ENCODE results near the gene WFDC1. TPM values are rescaled to one million over a fixed set of nuclear protein-coding genes. Genes with fewer than 3 reads are reported as not detected.

The WFDC1 gene
- total and polyA plus RNA-seq, 2 donors = 0.52 to 7.4 TPM

DNA sequence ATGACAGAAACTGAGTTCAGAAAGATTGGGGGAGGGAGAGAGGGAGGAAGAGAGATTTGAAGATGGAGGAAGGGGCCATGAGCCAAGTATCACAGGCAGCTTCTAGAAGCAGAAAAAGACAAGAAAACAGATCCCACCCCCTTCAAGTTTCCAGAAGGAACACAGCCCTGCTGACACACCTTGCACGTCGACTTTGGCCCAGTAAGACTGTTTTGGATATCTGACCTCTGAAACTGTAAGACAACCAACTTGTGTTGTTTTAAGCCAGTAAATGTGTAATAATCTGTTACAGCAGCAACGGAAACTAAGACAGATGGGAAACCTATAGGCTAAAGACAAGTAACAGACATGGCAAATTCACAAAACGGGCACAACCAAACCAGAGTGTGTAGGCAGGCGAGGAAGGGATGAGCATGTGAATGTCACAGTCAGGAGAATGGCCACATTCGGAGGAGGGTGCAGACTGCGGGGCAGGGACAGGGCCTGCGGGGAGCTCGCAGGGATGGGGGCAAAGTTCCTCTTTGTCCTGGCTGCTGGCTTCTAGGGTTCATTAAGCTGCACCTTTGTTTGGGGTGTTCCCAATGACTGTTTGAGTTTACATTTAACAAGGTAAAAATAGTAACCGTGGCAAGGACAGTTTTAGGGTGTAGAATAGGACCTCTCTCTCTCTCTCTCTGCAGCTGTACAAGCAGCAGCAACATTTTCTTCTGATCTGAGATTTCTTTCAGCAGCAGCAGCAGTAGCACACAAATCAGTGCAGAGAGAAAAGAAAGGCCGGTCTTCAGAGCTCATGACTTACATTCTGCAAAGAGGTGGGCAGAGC, 55.4 kb downstream of the WFDC1 start:
- no peaks in the 10 kb centered on the region for H3K27me3 ChIP-seq (ENCODE audit: control insufficient read depth in 2 of 2, insufficient read depth in 1 of 2, low read length in 1 of 2)
- no peak for DNase-seq (ENCODE audit: low read depth in 6 of 9, low spot score in 9 of 9)
- H3K9me3 ChIP-seq (ENCODE audit: control insufficient read depth in 2 of 2, insufficient read depth in 1 of 2, low read length in 1 of 2) = no peaks in the 10 kb centered on the region
- no peak overlapping the region for H3K4me3 ChIP-seq (ENCODE audit: low read length in 2 of 2)
- no peak overlapping the region for H3K27ac ChIP-seq (ENCODE audit: low read depth in 1 of 2, low read length in 1 of 2)
- WGBS = 89% methylated on average over 11 of the region's 11 CpGs
- H3K4me1 ChIP-seq (ENCODE audit: control insufficient read depth in 2 of 2, insufficient read depth in 2 of 2, low read length in 2 of 2) = no peaks in the 10 kb centered on the region
- H3K36me3 ChIP-seq (ENCODE audit: control insufficient read depth in 2 of 2, insufficient read depth in 2 of 2, low read length in 1 of 2) = no peaks in the 10 kb centered on the region

DNA sequence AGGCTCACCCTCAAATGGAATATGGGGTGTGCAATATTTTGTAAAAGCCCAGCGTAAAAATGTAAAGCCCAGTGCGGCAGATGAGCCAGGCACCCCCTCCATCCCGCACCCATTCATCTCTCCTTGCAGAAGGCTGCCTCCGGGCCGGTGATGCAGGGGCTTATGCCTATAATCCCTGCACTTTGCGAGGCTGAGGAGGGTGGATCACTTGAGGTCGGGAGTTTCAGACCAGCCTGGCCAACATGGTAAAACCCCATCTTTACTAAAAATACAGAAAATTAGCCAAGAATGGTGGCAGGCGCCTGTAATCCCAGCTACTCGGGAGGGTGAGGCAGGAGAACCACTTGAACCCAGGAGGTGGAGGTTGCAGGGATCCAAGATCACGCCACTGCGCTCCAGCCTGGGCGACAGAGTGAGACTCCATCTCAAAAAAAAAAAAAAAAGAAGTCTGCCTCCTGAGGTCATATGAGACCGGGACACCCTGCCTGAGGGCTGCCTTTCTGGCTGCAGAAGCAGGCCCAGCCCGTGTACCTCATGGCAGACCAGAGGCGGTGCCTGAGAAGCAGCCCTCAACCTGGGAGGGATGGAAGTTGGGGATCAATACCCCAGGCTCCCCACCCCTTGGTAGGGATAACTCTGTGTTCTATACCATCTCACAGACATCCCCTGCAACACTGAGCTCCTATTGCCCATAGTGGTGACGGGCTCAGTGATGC, 56.2 kb downstream of the WFDC1 start:
- DNase-seq (ENCODE audit: low read depth in 6 of 9, low spot score in 9 of 9) = no peak
- H3K27me3 ChIP-seq (ENCODE audit: control insufficient read depth in 2 of 2, insufficient read depth in 1 of 2, low read length in 1 of 2) = no peaks in the 10 kb centered on the region
- no peak overlapping the region for H3K4me3 ChIP-seq (ENCODE audit: low read length in 2 of 2)
- no peak overlapping the region for H3K27ac ChIP-seq (ENCODE audit: low read depth in 1 of 2, low read length in 1 of 2)
- no peaks in the 10 kb centered on the region for H3K9me3 ChIP-seq (ENCODE audit: control insufficient read depth in 2 of 2, insufficient read depth in 1 of 2, low read length in 1 of 2)
- H3K36me3 ChIP-seq (ENCODE audit: control insufficient read depth in 2 of 2, insufficient read depth in 2 of 2, low read length in 1 of 2) = no peaks in the 10 kb centered on the region
- no peaks in the 10 kb centered on the region for H3K4me1 ChIP-seq (ENCODE audit: control insufficient read depth in 2 of 2, insufficient read depth in 2 of 2, low read length in 2 of 2)
- WGBS = 94% methylated on average over 16 of the region's 16 CpGs

DNA sequence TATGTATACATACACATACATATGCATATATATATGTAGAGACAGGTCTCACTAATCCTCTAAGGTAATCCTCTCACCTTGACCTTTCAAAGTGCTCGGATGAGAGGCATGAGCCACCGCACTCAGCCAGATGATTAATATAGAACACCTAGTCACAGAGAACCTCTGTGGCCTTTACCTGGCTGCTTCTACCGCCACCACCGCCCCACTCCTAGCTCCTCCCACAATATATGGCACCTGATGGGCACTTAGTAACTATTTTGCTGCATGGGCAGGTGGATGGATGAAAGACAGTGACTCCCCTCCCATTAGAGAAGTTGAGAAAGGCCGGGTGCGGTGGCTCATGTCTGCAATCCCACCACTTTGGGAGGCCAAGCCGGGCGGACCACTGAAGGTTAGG, 57.0 kb downstream of the WFDC1 start:
- no peaks in the 10 kb centered on the region for H3K4me1 ChIP-seq (ENCODE audit: control insufficient read depth in 2 of 2, insufficient read depth in 2 of 2, low read length in 2 of 2)
- no peaks in the 10 kb centered on the region for H3K27me3 ChIP-seq (ENCODE audit: control insufficient read depth in 2 of 2, insufficient read depth in 1 of 2, low read length in 1 of 2)
- no peak overlapping the region for H3K4me3 ChIP-seq (ENCODE audit: low read length in 2 of 2)
- whole genome bisulfite sequencing = 97% methylated on average over 8 of the region's 8 CpGs
- H3K36me3 ChIP-seq (ENCODE audit: control insufficient read depth in 2 of 2, insufficient read depth in 2 of 2, low read length in 1 of 2) = no peaks in the 10 kb centered on the region
- no peak overlapping the region for H3K27ac ChIP-seq (ENCODE audit: low read depth in 1 of 2, low read length in 1 of 2)
- no peaks in the 10 kb centered on the region for H3K9me3 ChIP-seq (ENCODE audit: control insufficient read depth in 2 of 2, insufficient read depth in 1 of 2, low read length in 1 of 2)
- DNase-seq (ENCODE audit: low read depth in 6 of 9, low spot score in 9 of 9) = no peak

DNA sequence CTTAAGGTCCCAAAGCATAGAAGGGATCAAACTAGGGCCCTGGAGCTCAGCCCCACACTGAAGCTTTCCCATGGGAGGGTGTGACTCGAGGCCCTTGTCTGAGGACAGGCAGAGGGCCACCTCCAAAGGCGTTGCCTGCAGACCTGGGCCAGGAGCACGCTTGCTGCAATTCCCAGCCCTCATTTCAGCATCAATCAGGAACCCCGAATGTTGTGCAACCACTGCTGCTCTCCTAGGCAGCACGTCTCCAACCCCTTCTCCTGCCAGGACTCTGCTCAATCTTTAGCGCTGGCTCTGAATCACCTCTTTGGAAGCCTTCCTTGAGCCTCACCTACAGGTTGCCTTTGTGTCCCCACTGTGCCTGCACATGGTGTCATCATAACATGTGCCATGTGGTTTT, 59.6 kb downstream of the WFDC1 start:
- Histone ChIP-seq H3K36me3 (ENCODE audit: control insufficient read depth in 2 of 2, insufficient read depth in 2 of 2, low read length in 1 of 2) (no peaks in the 10 kb centered on the region), H3K4me1 (ENCODE audit: control insufficient read depth in 2 of 2, insufficient read depth in 2 of 2, low read length in 2 of 2) (no peaks in the 10 kb centered on the region), H3K9me3 (ENCODE audit: control insufficient read depth in 2 of 2, insufficient read depth in 1 of 2, low read length in 1 of 2) (no peaks in the 10 kb centered on the region), H3K4me3 (ENCODE audit: low read length in 2 of 2) (no peak overlapping the region), H3K27me3 (ENCODE audit: control insufficient read depth in 2 of 2, insufficient read depth in 1 of 2, low read length in 1 of 2) (peaks cover 0 to 3% of the 10 kb centered on the region in 2 donors), H3K27ac (ENCODE audit: low read depth in 1 of 2, low read length in 1 of 2) (no peak overlapping the region)
- DNase-seq (ENCODE audit: low read depth in 6 of 9, low spot score in 9 of 9) = no peak
- 91% methylated on average over 6 of the region's 6 CpGs for WGBS

DNA sequence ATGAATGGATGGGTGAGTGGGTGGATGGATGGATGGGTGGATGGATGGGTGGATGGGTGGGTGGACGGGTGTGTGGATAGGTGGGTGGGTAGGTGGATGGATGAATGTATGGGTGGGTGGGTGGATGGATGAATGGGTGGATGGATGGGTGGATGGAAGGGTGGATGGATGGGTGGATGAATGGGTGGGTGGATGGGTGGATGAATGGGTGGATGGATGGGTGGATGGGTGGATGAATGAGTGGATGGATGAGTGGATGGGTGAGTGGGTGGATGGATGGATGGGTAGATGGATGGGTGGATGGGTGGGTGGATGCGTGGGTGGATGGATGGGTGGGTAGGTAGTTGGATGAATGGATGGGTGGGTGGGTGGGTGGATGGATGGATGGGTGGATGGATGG, 60.5 kb downstream of the WFDC1 start:
- 100% methylated on average over 2 of the region's 2 CpGs for WGBS
- Histone ChIP-seq H3K27me3 (ENCODE audit: control insufficient read depth in 2 of 2, insufficient read depth in 1 of 2, low read length in 1 of 2) (peaks cover 0 to 3% of the 10 kb centered on the region in 2 donors), H3K4me3 (ENCODE audit: low read length in 2 of 2) (no peak overlapping the region), H3K27ac (ENCODE audit: low read depth in 1 of 2, low read length in 1 of 2) (no peak overlapping the region), H3K9me3 (ENCODE audit: control insufficient read depth in 2 of 2, insufficient read depth in 1 of 2, low read length in 1 of 2) (no peaks in the 10 kb centered on the region), H3K36me3 (ENCODE audit: control insufficient read depth in 2 of 2, insufficient read depth in 2 of 2, low read length in 1 of 2) (no peaks in the 10 kb centered on the region), H3K4me1 (ENCODE audit: control insufficient read depth in 2 of 2, insufficient read depth in 2 of 2, low read length in 2 of 2) (peaks cover 0 to under 1% of the 10 kb centered on the region in 2 donors)
- DNase-seq (ENCODE audit: low read depth in 6 of 9, low spot score in 9 of 9) = no peak

DNA sequence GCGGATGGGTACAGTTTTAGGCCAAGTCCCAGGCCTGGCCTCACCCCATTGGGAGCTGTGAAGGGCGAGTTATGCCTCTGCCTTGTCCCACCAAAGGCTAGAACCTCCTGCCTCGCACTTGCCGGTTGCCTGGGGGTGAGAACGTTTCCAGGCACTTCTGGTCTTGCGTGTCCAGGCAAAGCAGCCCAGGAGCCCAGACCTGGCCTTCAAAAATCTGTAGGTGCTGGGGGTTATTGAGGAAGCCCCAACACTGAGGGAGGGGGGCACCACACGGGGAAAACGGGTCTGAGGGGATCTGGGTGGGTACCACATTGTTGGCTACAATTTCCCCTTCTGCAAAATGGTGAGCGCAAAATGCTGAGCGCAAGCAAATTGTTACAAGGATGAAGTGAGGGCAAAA, 61.5 kb downstream of the WFDC1 start:
- 84% methylated on average over 10 of the region's 10 CpGs for WGBS
- no peak overlapping the region for H3K27ac ChIP-seq (ENCODE audit: low read depth in 1 of 2, low read length in 1 of 2)
- DNase-seq (ENCODE audit: low read depth in 6 of 9, low spot score in 9 of 9) = no peak

DNA sequence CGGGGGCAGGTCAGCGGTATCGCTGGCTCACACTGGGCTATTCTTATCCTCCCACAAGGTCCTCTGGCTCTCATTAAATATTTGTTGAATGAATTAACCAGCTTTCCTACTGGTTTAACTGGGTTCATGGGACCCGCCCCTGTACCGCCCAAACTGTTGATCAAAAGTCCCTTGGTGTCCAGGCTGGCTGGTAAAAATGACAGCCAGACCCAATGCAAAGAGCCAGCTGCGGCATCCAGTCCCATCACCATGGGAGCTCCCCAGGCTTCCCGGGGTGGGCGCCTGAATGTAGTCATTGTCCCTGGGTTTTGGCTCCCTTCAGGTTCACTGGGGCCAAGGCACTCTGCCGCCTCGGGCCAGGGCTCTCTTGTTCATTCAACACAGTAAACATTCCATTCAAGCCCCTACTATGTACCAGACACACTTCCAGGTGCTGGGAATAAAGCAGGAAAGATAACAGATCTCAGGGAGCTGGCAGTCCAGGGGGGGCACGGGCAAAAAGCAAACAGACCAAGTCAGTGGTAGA, 62.0 kb downstream of the WFDC1 start:
- WGBS = 95% methylated on average over 11 of the region's 11 CpGs
- Histone ChIP-seq H3K36me3 (ENCODE audit: control insufficient read depth in 2 of 2, insufficient read depth in 2 of 2, low read length in 1 of 2) (no peaks in the 10 kb centered on the region), H3K9me3 (ENCODE audit: control insufficient read depth in 2 of 2, insufficient read depth in 1 of 2, low read length in 1 of 2) (no peaks in the 10 kb centered on the region), H3K4me1 (ENCODE audit: control insufficient read depth in 2 of 2, insufficient read depth in 2 of 2, low read length in 2 of 2) (peaks cover 0 to 5% of the 10 kb centered on the region in 2 donors), H3K27me3 (ENCODE audit: control insufficient read depth in 2 of 2, insufficient read depth in 1 of 2, low read length in 1 of 2) (peaks cover 0 to 3% of the 10 kb centered on the region in 2 donors), H3K4me3 (ENCODE audit: low read length in 2 of 2) (no peak overlapping the region), H3K27ac (ENCODE audit: low read depth in 1 of 2, low read length in 1 of 2) (no peak overlapping the region)
- no peak for DNase-seq (ENCODE audit: low read depth in 6 of 9, low spot score in 9 of 9)

More for the DNA sequence above, 61.5 kb downstream of the WFDC1 start:
- Histone ChIP-seq H3K4me3 (ENCODE audit: low read length in 2 of 2) (no peak overlapping the region), H3K9me3 (ENCODE audit: control insufficient read depth in 2 of 2, insufficient read depth in 1 of 2, low read length in 1 of 2) (no peaks in the 10 kb centered on the region), H3K4me1 (ENCODE audit: control insufficient read depth in 2 of 2, insufficient read depth in 2 of 2, low read length in 2 of 2) (peaks cover 0 to 5% of the 10 kb centered on the region in 2 donors), H3K36me3 (ENCODE audit: control insufficient read depth in 2 of 2, insufficient read depth in 2 of 2, low read length in 1 of 2) (no peaks in the 10 kb centered on the region), H3K27me3 (ENCODE audit: control insufficient read depth in 2 of 2, insufficient read depth in 1 of 2, low read length in 1 of 2) (peaks cover 0 to 3% of the 10 kb centered on the region in 2 donors)

DNA sequence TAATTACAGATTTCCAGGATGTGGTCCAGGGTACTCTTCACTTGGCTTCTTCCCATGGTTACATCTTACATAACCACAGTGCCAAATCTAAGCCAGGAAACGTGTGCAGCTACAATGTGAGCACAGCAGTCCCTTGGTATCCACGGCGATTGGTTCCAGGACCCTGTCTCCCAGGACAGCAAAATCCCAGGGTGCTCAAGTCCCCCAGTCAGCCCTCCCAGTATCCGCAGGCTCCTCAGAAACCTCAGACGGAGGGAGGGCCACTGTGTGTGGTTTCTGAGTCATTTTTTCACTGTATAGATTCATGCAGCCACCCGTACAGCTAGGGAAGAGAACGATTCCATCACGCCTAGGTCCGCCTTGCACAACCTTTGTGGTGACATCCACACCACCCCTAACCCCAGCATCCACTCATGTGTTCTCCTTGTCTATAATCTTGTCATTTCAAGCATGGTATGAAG, 62.5 kb downstream of the WFDC1 start:
- Histone ChIP-seq H3K36me3 (ENCODE audit: control insufficient read depth in 2 of 2, insufficient read depth in 2 of 2, low read length in 1 of 2) (no peaks in the 10 kb centered on the region), H3K27me3 (ENCODE audit: control insufficient read depth in 2 of 2, insufficient read depth in 1 of 2, low read length in 1 of 2) (peaks cover 0 to 3% of the 10 kb centered on the region in 2 donors), H3K4me1 (ENCODE audit: control insufficient read depth in 2 of 2, insufficient read depth in 2 of 2, low read length in 2 of 2) (peaks cover 0 to 5% of the 10 kb centered on the region in 2 donors), H3K4me3 (ENCODE audit: low read length in 2 of 2) (no peak overlapping the region), H3K27ac (ENCODE audit: low read depth in 1 of 2, low read length in 1 of 2) (no peak overlapping the region), H3K9me3 (ENCODE audit: control insufficient read depth in 2 of 2, insufficient read depth in 1 of 2, low read length in 1 of 2) (no peaks in the 10 kb centered on the region)
- WGBS = 74% methylated on average over 9 of the region's 9 CpGs
- DNase-seq (ENCODE audit: low read depth in 6 of 9, low spot score in 9 of 9) = no peak
